Stomach (tissue), 4 donors: ENCODE data around the gene NKAIN2.

Source experiments
- EP300 ChIP-seq: sonication (generic); formaldehyde crosslinking; IDR thresholded peaks from one replicate; pipeline ENCODE4 v1.6.1; 2017; ENCODE audit warnings: antibody characterized with exemption
- POLR2A ChIP-seq, 4 donors: fragments of 450-650 bp; IDR thresholded peaks; one replicate each; pipeline ENCODE4 v1.6.1; 2016; ENCODE audit warnings: antibody characterized with exemption in 4 of 4, control low read depth in 2 of 4, mild to moderate bottlenecking in 1 of 4, moderate library complexity in 1 of 4
- POLR2AphosphoS5 ChIP-seq, 3 donors: sonication (generic); formaldehyde crosslinking; IDR thresholded peaks; one replicate each; pipeline ENCODE4 v1.6.1; 2016; ENCODE audit warnings: antibody characterized with exemption in 3 of 3
- TF ChIP-seq, protein P1 (sequence below), 7 experiments: fragments of 450-650 bp in 4 of 7; fragments of 200-600 bp in 3 of 7; sonication (generic) in 3 of 7; IDR thresholded peaks; one replicate each; pipeline ENCODE4 v1.5.1; 2016 to 2019; ENCODE audit warnings: antibody characterized with exemption in 7 of 7, control low read depth in 2 of 7, mild to moderate bottlenecking in 1 of 7

DNA sequence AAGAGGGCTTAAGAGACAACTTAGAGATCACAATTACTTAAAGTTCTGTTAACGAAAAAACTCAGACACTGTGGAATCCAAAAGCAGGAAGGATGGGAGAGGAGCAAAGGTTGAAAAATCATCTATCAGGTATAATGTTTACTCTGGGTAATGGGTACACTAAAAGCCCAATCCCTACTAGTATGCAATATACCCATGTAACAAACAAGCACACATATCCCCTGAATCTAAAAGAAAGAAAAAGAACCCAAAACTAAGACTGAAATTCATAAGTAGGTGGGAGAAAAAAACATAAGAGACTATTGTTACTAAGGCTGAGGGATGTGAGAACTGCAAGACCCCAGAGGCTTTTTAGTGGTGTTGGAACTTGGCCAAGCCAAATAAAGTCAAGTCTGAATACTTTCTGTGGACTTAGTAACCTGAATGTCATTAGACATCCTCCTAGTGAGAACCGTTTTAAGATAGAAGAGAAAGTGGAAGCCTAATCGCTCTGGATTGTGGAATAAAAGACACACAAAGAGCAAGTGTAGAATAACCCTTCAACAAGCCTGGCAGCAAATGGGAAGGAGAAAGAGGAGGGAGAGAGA, 969.2 kb downstream of the NKAIN2 start:
- no peak for TF ChIP-seq POLR2A (IDR thresholded peaks at IDR 0.05)
- TF ChIP-seq, protein P1, sequence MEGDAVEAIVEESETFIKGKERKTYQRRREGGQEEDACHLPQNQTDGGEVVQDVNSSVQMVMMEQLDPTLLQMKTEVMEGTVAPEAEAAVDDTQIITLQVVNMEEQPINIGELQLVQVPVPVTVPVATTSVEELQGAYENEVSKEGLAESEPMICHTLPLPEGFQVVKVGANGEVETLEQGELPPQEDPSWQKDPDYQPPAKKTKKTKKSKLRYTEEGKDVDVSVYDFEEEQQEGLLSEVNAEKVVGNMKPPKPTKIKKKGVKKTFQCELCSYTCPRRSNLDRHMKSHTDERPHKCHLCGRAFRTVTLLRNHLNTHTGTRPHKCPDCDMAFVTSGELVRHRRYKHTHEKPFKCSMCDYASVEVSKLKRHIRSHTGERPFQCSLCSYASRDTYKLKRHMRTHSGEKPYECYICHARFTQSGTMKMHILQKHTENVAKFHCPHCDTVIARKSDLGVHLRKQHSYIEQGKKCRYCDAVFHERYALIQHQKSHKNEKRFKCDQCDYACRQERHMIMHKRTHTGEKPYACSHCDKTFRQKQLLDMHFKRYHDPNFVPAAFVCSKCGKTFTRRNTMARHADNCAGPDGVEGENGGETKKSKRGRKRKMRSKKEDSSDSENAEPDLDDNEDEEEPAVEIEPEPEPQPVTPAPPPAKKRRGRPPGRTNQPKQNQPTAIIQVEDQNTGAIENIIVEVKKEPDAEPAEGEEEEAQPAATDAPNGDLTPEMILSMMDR (IDR thresholded peaks at IDR 0.05), result no peak
- TF ChIP-seq POLR2AphosphoS5 (IDR thresholded peaks at IDR 0.05), result no peak
- no peak for TF ChIP-seq EP300
